ENCODE results near the gene TMIE. TPM values are rescaled to one million over a fixed set of nuclear protein-coding genes. Genes with fewer than 3 reads are reported as not detected.

Gene TMIE
- total and polyA plus RNA-seq, 2 of the 13 experiments (the other 11 are each of a cell fraction or from before 2014, with no cell fraction given): not detected

GRCh38 chr3:46705022-46705530 is 3.9 kb downstream of the TMIE start (continued):
- TF ChIP-seq ZBTB25 (CRISPR knock-in tag; IDR thresholded peaks at IDR 0.05) (no peak), PAWR (CRISPR knock-in tag; IDR thresholded peaks at IDR 0.05; ENCODE audit: borderline replicate concordance) (no peak), ELF1 (CRISPR knock-in tag; IDR thresholded peaks at IDR 0.05) (no peak), ATF4 (CRISPR knock-in tag; IDR thresholded peaks at IDR 0.05) (no peak), ATF6 (CRISPR knock-in tag; conservative IDR thresholded peaks at IDR 0.05) (no peak), ZBTB42 (CRISPR knock-in tag; IDR thresholded peaks at IDR 0.05) (no peak), RAD21 (CRISPR knock-in tag; IDR thresholded peaks at IDR 0.05) (peak; percentile 93), NCOA1 (CRISPR knock-in tag; IDR thresholded peaks at IDR 0.05) (no peak), ATF7-NPFF (CRISPR knock-in tag; IDR thresholded peaks at IDR 0.05; ENCODE audit: low read depth) (no peak), KDM3A (CRISPR knock-in tag; IDR thresholded peaks at IDR 0.05; ENCODE audit: low read depth) (no peak), ZBTB43 (CRISPR knock-in tag; conservative IDR thresholded peaks at IDR 0.05) (no peak), REL (CRISPR knock-in tag; conservative IDR thresholded peaks at IDR 0.05) (no peak), ZNF543 (CRISPR knock-in tag; IDR thresholded peaks at IDR 0.05) (0 out of 2 replicates have a peak, but pooled peaks have one; percentile 35), SP4 (CRISPR knock-in tag; IDR thresholded peaks at IDR 0.05) (peak; percentile 34; the same call in 1 of the 2 replicates), ZNF484 (CRISPR knock-in tag; IDR thresholded peaks at IDR 0.05; ENCODE audit: borderline replicate concordance, low read depth) (no peak), ZMYM3 (CRISPR knock-in tag; IDR thresholded peaks at IDR 0.05) (no peak), PHF5A (CRISPR knock-in tag; IDR thresholded peaks at IDR 0.05; ENCODE audit: low read depth, unreplicated experiment) (no peak), ZKSCAN5 (CRISPR knock-in tag; IDR thresholded peaks at IDR 0.05) (no peak), POGZ (CRISPR knock-in tag; IDR thresholded peaks at IDR 0.05) (no peak), CTCF (CRISPR knock-in tag; IDR thresholded peaks at IDR 0.05) (peak; percentile 96), NR2F1 (CRISPR knock-in tag; IDR thresholded peaks at IDR 0.05) (no peak), SRY (CRISPR knock-in tag; IDR thresholded peaks at IDR 0.05) (0 out of 2 replicates have a peak, but pooled peaks have one; percentile 30)
